GF-D8 (cell line): ENCODE measurements around the gene KLHL26.

Experiments
- DNase-seq: peaks from one replicate; lab custom pipeline; 2025; lab: John Stamatoyannopoulos, UW

The KLHL26 gene

GRCh38 chr19:18603255-18603957, 33.4 kb upstream of the KLHL26 start:
- no peak for DNase-seq

GRCh38 chr19:18603958-18604819, 32.6 kb upstream of the KLHL26 start:
- no peak for DNase-seq

- no peak for DNase-seq
These were observed 32.0 kb upstream of the KLHL26 start for GRCh38 chr19:18604820-18605159.

- no peak for DNase-seq
These were observed 31.7 kb upstream of the KLHL26 start for GRCh38 chr19:18605196-18605545.

- no peak for DNase-seq
These were observed 31.1 kb upstream of the KLHL26 start for GRCh38 chr19:18605546-18606280.

- no peak for DNase-seq
These were observed 30.3 kb upstream of the KLHL26 start, which contains the start of gene CRLF1 for GRCh38 chr19:18606281-18607225. Gene CRLF1, minus strand, starts transcription at chr19:18606799. Its CDS starts 143 bp downstream, at chr19:18606656.

- no peak for DNase-seq
These were observed 29.4 kb upstream of the KLHL26 start for GRCh38 chr19:18607226-18608101.

GRCh38 chr19:18608102-18608804, 28.6 kb upstream of the KLHL26 start:
- no peak for DNase-seq

GRCh38 chr19:18608805-18609716, 27.8 kb upstream of the KLHL26 start:
- no peak for DNase-seq

- no peak for DNase-seq
These were observed 27.1 kb upstream of the KLHL26 start for GRCh38 chr19:18609717-18610051.

- DNase-seq = no peak
These were observed 26.6 kb upstream of the KLHL26 start for GRCh38 chr19:18610245-18610555.

GRCh38 chr19:18610556-18611326, 26.1 kb upstream of the KLHL26 start:
- DNase-seq = no peak

GRCh38 chr19:18611327-18612050, 25.3 kb upstream of the KLHL26 start:
- no peak for DNase-seq

- no peak for DNase-seq
These were observed 24.6 kb upstream of the KLHL26 start for GRCh38 chr19:18612051-18612771.

GRCh38 chr19:18612772-18613588, 23.8 kb upstream of the KLHL26 start, which contains the start of gene TMEM59L:
Gene TMEM59L, plus strand, starts transcription at chr19:18612870. Its CDS starts 89 bp downstream, at chr19:18612959.
- DNase-seq = no peak
